ENCODE data around the gene RASSF1. TPM values are rescaled to one million over a fixed set of nuclear protein-coding genes. Genes with fewer than 3 reads are reported as not detected.

Gene RASSF1
- polyA plus RNA-seq, 2 of the 4 experiments (the other 2 are of a cell fraction): 14.4 to 15.4 TPM

- peak; percentile 15 to 16; a peak in 3 of 6 replicates for ATAC-seq
- Histone ChIP-seq H3K4me2 (peak overlapping the region; percentile 98), H3K9me3 (no peaks in the 10 kb centered on the region), H3K4me3 (peak overlapping the region; percentile 77), H3K27ac (peak overlapping the region; percentile 92 to 98), H3K4me1 (peaks cover 22% of the 10 kb centered on the region)
- POLR2A ChIA-PET: no interaction called here
- CTCF ChIA-PET: interaction anchor here (0.8 to 3.5 kb wide), 7 partner anchors 22 to 103 kb away, joined by 3 to 21 read pairs (median 3); partner anchors contain the start of gene HYAL2
- FAIRE-seq: no peak
- peak in 1 of 2 experiments; percentile 32 for DNase-seq (ENCODE audit: low read depth in 1 of 2, low spot score in 1 of 2)
- TF ChIP-seq CHD4 (IDR thresholded peaks at IDR 0.05; ENCODE audit: borderline replicate concordance) (no peak), NFE2L2 (conservative IDR thresholded peaks at IDR 0.05; ENCODE audit: low read length) (no peak), MAFK (IDR thresholded peaks at IDR 0.05; ENCODE audit: partially characterized antibody) (no peak), ATOH8 (CRISPR knock-in tag; IDR thresholded peaks at IDR 0.05; ENCODE audit: low read depth) (no peak), CBX8 (IDR thresholded peaks at IDR 0.05) (no peak), ZNF302 (CRISPR knock-in tag; IDR thresholded peaks at IDR 0.05) (no peak), NPAS2 (CRISPR knock-in tag; IDR thresholded peaks at IDR 0.05; ENCODE audit: borderline replicate concordance) (no peak), BCL3 (IDR thresholded peaks at IDR 0.05) (no peak), RARB (CRISPR knock-in tag; IDR thresholded peaks at IDR 0.05) (no peak), MAX (IDR thresholded peaks at IDR 0.05) (no peak), CTCF (IDR thresholded peaks at IDR 0.05) (no peak), GATA3 (IDR thresholded peaks at IDR 0.05; ENCODE audit: borderline replicate concordance) (no peak), MAZ (IDR thresholded peaks at IDR 0.05; ENCODE audit: borderline replicate concordance, low read depth, low read length) (no peak), CBX2 (IDR thresholded peaks at IDR 0.05; ENCODE audit: borderline replicate concordance, low read depth) (no peak), EP300 (IDR thresholded peaks at IDR 0.05) (no peak), E2F6 (IDR thresholded peaks at IDR 0.05; ENCODE audit: borderline replicate concordance, low read depth) (no peak)
- 82% methylated on average over 8 of the region's 9 CpGs for WGBS (ENCODE audit: missing lambda C conversion rate)
These were observed 42.5 kb downstream of the RASSF1 start for GRCh38 chr3:50297896-50298725.

- no peak for ATAC-seq
- CTCF ChIA-PET: interaction anchor here (0.8 to 2.5 kb wide), 4 partner anchors 25 to 50 kb away, joined by 3 to 13 read pairs (median 3); no protein-coding TSS in a partner anchor
- H3K9me3 ChIP-seq: no peaks in the 10 kb centered on the region
- TF ChIP-seq MAX (IDR thresholded peaks at IDR 0.05) (no peak), TFCP2L1 (CRISPR knock-in tag; IDR thresholded peaks at IDR 0.05) (no peak), FOSB (CRISPR knock-in tag; IDR thresholded peaks at IDR 0.05) (no peak), CBX2 (IDR thresholded peaks at IDR 0.05; ENCODE audit: borderline replicate concordance, low read depth) (no peak), MAZ (IDR thresholded peaks at IDR 0.05; ENCODE audit: borderline replicate concordance, low read depth, low read length) (no peak), MAFK (IDR thresholded peaks at IDR 0.05; ENCODE audit: partially characterized antibody) (no peak)
- H3K4me2 ChIP-seq: no peak overlapping the region
- POLR2A ChIA-PET: no interaction called here
- no peak for FAIRE-seq
- 100% methylated on average over 1 of the region's 2 CpGs for WGBS (ENCODE audit: missing lambda C conversion rate)
- H3K4me3 ChIP-seq: no peak overlapping the region
- no peak for DNase-seq (ENCODE audit: low read depth in 1 of 2, low spot score in 1 of 2)
- peaks cover 23% of the 10 kb centered on the region; the same call in 2 of the 3 replicates for H3K4me1 ChIP-seq
- H3K27ac ChIP-seq: no peak overlapping the region
These were observed 43.3 kb downstream of the RASSF1 start for GRCh38 chr3:50297384-50297775.
